Measurements from ENCODE around the gene HAPLN2. TPM values are rescaled to one million over a fixed set of nuclear protein-coding genes. Genes with fewer than 3 reads are reported as not detected.

HAPLN2 gene
- total RNA-seq, 2 donors from 2014 or later = 6.1 to 10.2 TPM

GRCh38 chr1:156598731-156599432, 20.3 kb upstream of the HAPLN2 start:
- Histone ChIP-seq H3K4me3 (no peak overlapping the region), H3K36me3 (no peaks in the 10 kb centered on the region), H3K9me3 (no peaks in the 10 kb centered on the region), H3K4me1 (replicated peaks) (no peaks in the 10 kb centered on the region), H3K27ac (no peak overlapping the region), H3K27me3 (replicated peaks; ENCODE audit: insufficient read depth) (no peaks in the 10 kb centered on the region)
- no peak for DNase-seq (ENCODE audit: low spot score)
- no peak for TF ChIP-seq POLR2A (IDR thresholded peaks at IDR 0.05)
- no peak for TF ChIP-seq POLR2AphosphoS5 (IDR thresholded peaks at IDR 0.05)
- no peak for TF ChIP-seq CTCF (IDR thresholded peaks at IDR 0.05)
- intact Hi-C loops (cut with DNase I) = no loop called here
- WGBS = 90% methylated on average over 4 of the region's 4 CpGs

- intact Hi-C loops (cut with DNase I) = no loop called here
- TF ChIP-seq CTCF (IDR thresholded peaks at IDR 0.05) (no peak), POLR2AphosphoS5 (IDR thresholded peaks at IDR 0.05) (no peak), POLR2A (IDR thresholded peaks at IDR 0.05) (no peak)
- no peak overlapping the region for H3K27ac ChIP-seq
- H3K36me3 ChIP-seq = no peaks in the 10 kb centered on the region
- H3K4me1 ChIP-seq (replicated peaks) = no peaks in the 10 kb centered on the region
- 52% methylated on average over 3 of the region's 3 CpGs for WGBS
- H3K9me3 ChIP-seq = no peaks in the 10 kb centered on the region
- H3K27me3 ChIP-seq (replicated peaks; ENCODE audit: insufficient read depth) = no peaks in the 10 kb centered on the region
- H3K4me3 ChIP-seq = no peak overlapping the region
- no peak for DNase-seq (ENCODE audit: low spot score)
Measured at GRCh38 chr1:156599811-156600210, 19.4 kb upstream of the HAPLN2 start.

DNA sequence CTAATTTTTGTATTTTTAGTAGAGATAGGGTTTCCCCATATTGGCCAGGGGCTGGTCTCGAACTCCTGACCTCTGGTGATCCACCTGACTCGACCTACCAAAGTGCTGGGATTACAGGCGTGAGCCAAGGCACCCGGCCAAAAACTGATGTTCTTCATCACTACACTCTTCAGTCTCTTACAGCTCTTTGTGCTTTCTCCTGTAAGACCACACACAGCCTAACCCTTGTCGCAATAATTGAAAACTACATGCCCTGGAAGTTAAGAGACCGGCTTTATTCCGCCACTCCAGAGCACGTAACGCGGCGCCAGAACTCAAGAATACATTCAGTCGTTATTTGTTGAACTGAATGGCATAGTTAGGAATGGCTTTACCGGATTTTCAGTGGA, 18.5 kb upstream of the HAPLN2 start:
- intact Hi-C loops (cut with DNase I) = no loop called here
- H3K27ac ChIP-seq = peak overlapping the region; percentile 84
- no peaks in the 10 kb centered on the region for H3K4me1 ChIP-seq (replicated peaks)
- peak overlapping the region; percentile 50 to 61 for H3K4me3 ChIP-seq
- TF ChIP-seq CTCF (IDR thresholded peaks at IDR 0.05) (no peak), POLR2A (IDR thresholded peaks at IDR 0.05) (no peak), POLR2AphosphoS5 (IDR thresholded peaks at IDR 0.05) (no peak)
- no peaks in the 10 kb centered on the region for H3K9me3 ChIP-seq
- no peak for DNase-seq (ENCODE audit: low spot score)
- 4% methylated on average over 13 of the region's 13 CpGs for WGBS
- H3K27me3 ChIP-seq (replicated peaks; ENCODE audit: insufficient read depth) = no peaks in the 10 kb centered on the region
- no peaks in the 10 kb centered on the region for H3K36me3 ChIP-seq

- intact Hi-C loops (cut with DNase I) = no loop called here
- Histone ChIP-seq H3K4me3 (peak within 1 kb of the TSS; percentile 50 to 61), H3K27me3 (replicated peaks; ENCODE audit: insufficient read depth) (no peaks in the 10 kb centered on the region), H3K4me1 (replicated peaks) (no peaks in the 10 kb centered on the region), H3K9me3 (no peaks in the 10 kb centered on the region), H3K36me3 (no peaks in the 10 kb centered on the region), H3K27ac (peak within 1 kb of the TSS; percentile 84)
- peak; percentile 75 for DNase-seq (ENCODE audit: low spot score)
- TF ChIP-seq POLR2AphosphoS5 (IDR thresholded peaks at IDR 0.05) (peak; percentile 85), POLR2A (IDR thresholded peaks at IDR 0.05) (no peak), CTCF (IDR thresholded peaks at IDR 0.05) (no peak)
- WGBS = under 1% methylated on average over 35 of the region's 35 CpGs
Measured at GRCh38 chr1:156601122-156601830, 17.9 kb upstream of the HAPLN2 start, which contains the start of gene GPATCH4. Gene GPATCH4 (minus strand): TSS chr1:156601479.

Data from prostate gland (tissue), 2 donors.